Gastroesophageal sphincter (tissue), 4 donors: ENCODE measurements around the gene USP24. TPM values are rescaled to one million over a fixed set of nuclear protein-coding genes. Genes with fewer than 3 reads are reported as not detected.

Source experiments
- ATAC-seq: fragments of 150-250 bp; one replicate; pipeline ENCODE4 v1.9.1; 2016; ENCODE audit warnings: mild to moderate bottlenecking, moderate library complexity
- H3K27ac ChIP-seq, 4 donors: fragments of 200-600 bp; sonication (generic) in 3 of 4; 1 replicate in 3 of 4; 2 replicates in 1 of 4; pipeline ENCODE4 v1.5.1; 2016 to 2019
- H3K27me3 ChIP-seq: fragments of 200-600 bp; sonication (generic); one replicate; pipeline ENCODE4 v1.5.1; 2019
- H3K36me3 ChIP-seq, 2 donors: fragments of 200-600 bp; sonication (generic); one replicate each; pipeline ENCODE4 v1.5.1; 2019; ENCODE audit warnings: control low read depth in 1 of 2
- H3K4me1 ChIP-seq, 3 donors: fragments of 200-600 bp; sonication (generic); 1 replicate in 2 of 3; 2 replicates in 1 of 3; pipeline ENCODE4 v1.5.1; 2016 to 2019; ENCODE audit warnings: control low read depth in 2 of 3
- H3K4me3 ChIP-seq, 2 donors: fragments of 200-600 bp; sonication (generic); one replicate each; pipeline ENCODE4 v1.5.1; 2019; ENCODE audit warnings: mild to moderate bottlenecking in 1 of 2, moderate library complexity in 1 of 2
- H3K9me3 ChIP-seq, 3 donors: fragments of 200-600 bp; sonication (generic); one replicate each; pipeline ENCODE4 v1.5.1; 2017 to 2019; ENCODE audit warnings: control low read depth in 2 of 3
- EP300 ChIP-seq: sonication (generic); formaldehyde crosslinking; IDR thresholded peaks from one replicate; pipeline ENCODE4 v1.6.1; 2017; ENCODE audit warnings: antibody characterized with exemption, mild to moderate bottlenecking
- POLR2A ChIP-seq, 2 donors: fragments of 450-650 bp; IDR thresholded peaks; one replicate each; pipeline ENCODE4 v1.6.1; 2017; ENCODE audit warnings: antibody characterized with exemption in 2 of 2, mild to moderate bottlenecking in 2 of 2, moderate library complexity in 1 of 2
- POLR2AphosphoS5 ChIP-seq: sonication (generic); formaldehyde crosslinking; IDR thresholded peaks from one replicate; pipeline ENCODE4 v1.6.1; 2017; ENCODE audit warnings: antibody characterized with exemption
- WGBS, 2 donors: methylation state at CpG; one replicate each; pipeline ENCODE4 v1.1.5; 2018; ENCODE audit warnings: low coverage in 1 of 2; 5-methylcytosine and 5-hydroxymethylcytosine counted together
- total RNA-seq, 4 donors: library from RNA; depleted of rRNA; stranded (reverse); fragments of >200 nt; gene quantifications; one replicate each; pipeline ENCODE4 v1.1.0, GENCODE V29; 2016
- TF ChIP-seq, protein P1 (sequence below), 4 experiments: fragments of 200-600 bp in 2 of 4; fragments of 450-650 bp in 2 of 4; sonication (generic) in 1 of 4; IDR thresholded peaks; one replicate each; pipeline ENCODE4 v1.5.1; 2017 to 2019; ENCODE audit warnings: antibody characterized with exemption in 4 of 4, mild to moderate bottlenecking in 2 of 4, moderate library complexity in 2 of 4

The USP24 gene
- total RNA-seq, 4 donors from 2014 or later, result 36.8 to 54.8 (median 45.5) TPM

DNA sequence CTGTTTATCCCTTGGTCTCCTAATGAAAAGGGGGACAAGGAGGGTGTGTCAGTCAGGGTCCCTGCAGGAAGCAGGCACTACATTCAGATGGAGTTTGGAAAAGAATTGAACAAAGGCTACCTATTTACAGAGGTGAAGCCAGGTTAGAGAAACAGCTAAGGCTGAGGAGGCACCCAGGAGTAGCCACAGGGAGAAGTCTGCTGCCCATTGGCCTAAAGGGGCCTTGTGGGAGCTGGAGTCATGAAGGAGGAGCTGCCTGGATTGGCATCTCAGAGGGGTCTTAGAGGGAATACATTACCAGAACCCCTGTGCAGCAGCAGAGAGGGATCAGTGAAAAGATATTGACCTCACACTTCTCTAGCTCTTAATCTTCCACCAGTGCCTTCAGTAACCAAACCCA lies 31.2 kb upstream of the USP24 start:
- Histone ChIP-seq H3K27me3 (no peaks in the 10 kb centered on the region), H3K4me3 (no peak overlapping the region), H3K27ac (no peak overlapping the region), H3K4me1 (no peaks in the 10 kb centered on the region), H3K36me3 (no peaks in the 10 kb centered on the region), H3K9me3 (no peaks in the 10 kb centered on the region)
- TF ChIP-seq, protein P1, sequence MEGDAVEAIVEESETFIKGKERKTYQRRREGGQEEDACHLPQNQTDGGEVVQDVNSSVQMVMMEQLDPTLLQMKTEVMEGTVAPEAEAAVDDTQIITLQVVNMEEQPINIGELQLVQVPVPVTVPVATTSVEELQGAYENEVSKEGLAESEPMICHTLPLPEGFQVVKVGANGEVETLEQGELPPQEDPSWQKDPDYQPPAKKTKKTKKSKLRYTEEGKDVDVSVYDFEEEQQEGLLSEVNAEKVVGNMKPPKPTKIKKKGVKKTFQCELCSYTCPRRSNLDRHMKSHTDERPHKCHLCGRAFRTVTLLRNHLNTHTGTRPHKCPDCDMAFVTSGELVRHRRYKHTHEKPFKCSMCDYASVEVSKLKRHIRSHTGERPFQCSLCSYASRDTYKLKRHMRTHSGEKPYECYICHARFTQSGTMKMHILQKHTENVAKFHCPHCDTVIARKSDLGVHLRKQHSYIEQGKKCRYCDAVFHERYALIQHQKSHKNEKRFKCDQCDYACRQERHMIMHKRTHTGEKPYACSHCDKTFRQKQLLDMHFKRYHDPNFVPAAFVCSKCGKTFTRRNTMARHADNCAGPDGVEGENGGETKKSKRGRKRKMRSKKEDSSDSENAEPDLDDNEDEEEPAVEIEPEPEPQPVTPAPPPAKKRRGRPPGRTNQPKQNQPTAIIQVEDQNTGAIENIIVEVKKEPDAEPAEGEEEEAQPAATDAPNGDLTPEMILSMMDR (IDR thresholded peaks at IDR 0.05), result no peak
- TF ChIP-seq EP300 (no peak), POLR2AphosphoS5 (no peak), POLR2A (IDR thresholded peaks at IDR 0.05) (no peak)
- ATAC-seq, result no peak

DNA sequence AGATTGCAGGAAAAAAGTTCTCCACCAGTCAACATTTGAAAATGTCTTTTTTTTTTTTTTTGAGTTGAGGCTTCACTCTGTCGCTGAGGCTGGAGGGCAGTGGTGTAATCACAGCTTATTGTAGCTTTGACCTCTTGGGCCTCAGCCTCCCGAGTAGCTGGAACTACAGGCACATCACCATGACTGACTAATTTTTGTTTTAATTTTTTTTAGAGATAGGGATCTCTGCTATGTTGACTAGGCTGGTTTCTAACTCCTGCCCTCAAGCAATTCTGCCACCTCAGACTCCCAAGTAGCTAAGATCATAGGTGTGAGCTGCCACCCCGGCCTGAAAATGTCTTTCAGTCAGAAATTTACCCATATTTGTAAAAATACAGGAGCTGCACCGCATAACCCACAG lies 30.6 kb upstream of the USP24 start:
- no peak overlapping the region for H3K27ac ChIP-seq
- H3K4me3 ChIP-seq, result no peak overlapping the region
- no peaks in the 10 kb centered on the region for H3K4me1 ChIP-seq
- TF ChIP-seq, protein P1 (IDR thresholded peaks at IDR 0.05), result no peak
- no peak for TF ChIP-seq POLR2AphosphoS5
- no peak for TF ChIP-seq POLR2A (IDR thresholded peaks at IDR 0.05)
- TF ChIP-seq EP300, result no peak
- 67 to 80% methylated on average over 4 of the region's 4 CpGs for WGBS, 2 donors
- no peaks in the 10 kb centered on the region for H3K27me3 ChIP-seq
- H3K36me3 ChIP-seq, result no peaks in the 10 kb centered on the region
- H3K9me3 ChIP-seq, result no peaks in the 10 kb centered on the region
- no peak for ATAC-seq

DNA sequence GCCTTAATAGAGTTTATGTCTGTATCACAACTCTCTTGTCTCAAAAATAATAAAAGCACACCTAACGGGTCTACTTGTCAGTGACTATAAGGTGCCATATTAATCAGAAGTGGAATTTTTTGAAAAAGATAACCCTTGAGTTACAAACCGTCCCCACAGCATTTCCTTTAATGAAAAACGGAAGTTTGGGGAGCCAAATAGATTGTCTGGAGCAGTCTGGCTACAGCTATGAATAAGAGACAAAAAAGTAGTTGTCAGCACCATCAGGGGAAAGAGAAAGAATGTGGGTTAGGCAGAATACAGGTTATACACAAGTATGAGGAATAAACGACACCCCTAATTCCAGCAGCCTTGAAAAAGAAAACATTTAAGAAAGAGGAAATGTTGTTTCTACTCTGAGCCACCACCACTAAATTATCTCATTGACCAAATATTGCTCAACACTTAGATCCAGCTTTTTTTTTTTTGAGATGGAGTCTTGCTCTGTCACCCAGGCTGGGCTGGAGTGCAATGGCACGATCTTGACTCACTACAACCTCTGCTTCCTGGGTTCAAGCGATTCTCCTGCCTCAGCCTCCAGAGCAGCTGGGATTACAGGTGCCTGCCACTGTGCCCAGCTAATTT lies 29.4 kb upstream of the USP24 start:
- H3K36me3 ChIP-seq, result no peaks in the 10 kb centered on the region
- WGBS, 2 donors, result 62 to 75% methylated on average over 6 of the region's 6 CpGs
- H3K4me1 ChIP-seq, result no peaks in the 10 kb centered on the region
- no peak overlapping the region for H3K27ac ChIP-seq
- H3K4me3 ChIP-seq, result no peak overlapping the region
- no peak for ATAC-seq
- H3K27me3 ChIP-seq, result no peaks in the 10 kb centered on the region
- no peaks in the 10 kb centered on the region for H3K9me3 ChIP-seq
- TF ChIP-seq, protein P1 (IDR thresholded peaks at IDR 0.05), result no peak
- no peak for TF ChIP-seq EP300
- no peak for TF ChIP-seq POLR2AphosphoS5
- TF ChIP-seq POLR2A (IDR thresholded peaks at IDR 0.05), result no peak

DNA sequence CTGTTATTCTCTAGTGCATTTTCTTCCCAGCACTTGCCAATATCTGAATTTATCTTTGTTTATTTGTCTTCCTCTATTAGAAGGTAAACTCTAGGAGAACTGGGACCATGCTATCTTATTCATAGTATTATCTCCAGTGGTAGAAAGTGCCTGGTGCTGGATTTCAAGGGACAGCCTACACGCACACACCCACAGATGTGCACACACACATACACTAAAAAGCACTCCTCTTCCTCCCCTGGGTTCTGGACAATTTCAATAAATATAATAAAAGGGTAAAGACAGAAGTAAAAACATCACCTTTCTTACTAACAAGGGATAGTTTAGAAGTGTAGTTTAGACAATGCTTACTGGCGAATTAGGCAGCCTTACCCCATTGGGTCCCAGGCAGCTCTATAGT lies 28.5 kb upstream of the USP24 start:
- H3K9me3 ChIP-seq, result no peaks in the 10 kb centered on the region
- no peak overlapping the region for H3K27ac ChIP-seq
- no peaks in the 10 kb centered on the region for H3K27me3 ChIP-seq
- no peaks in the 10 kb centered on the region for H3K4me1 ChIP-seq
- TF ChIP-seq, protein P1 (IDR thresholded peaks at IDR 0.05), result no peak
- no peak for TF ChIP-seq POLR2A (IDR thresholded peaks at IDR 0.05)
- no peak for TF ChIP-seq EP300
- TF ChIP-seq POLR2AphosphoS5, result no peak
- ATAC-seq, result no peak
- no peaks in the 10 kb centered on the region for H3K36me3 ChIP-seq
- no peak overlapping the region for H3K4me3 ChIP-seq
- 74 to 83% methylated on average over 2 of the region's 2 CpGs for WGBS, 2 donors

DNA sequence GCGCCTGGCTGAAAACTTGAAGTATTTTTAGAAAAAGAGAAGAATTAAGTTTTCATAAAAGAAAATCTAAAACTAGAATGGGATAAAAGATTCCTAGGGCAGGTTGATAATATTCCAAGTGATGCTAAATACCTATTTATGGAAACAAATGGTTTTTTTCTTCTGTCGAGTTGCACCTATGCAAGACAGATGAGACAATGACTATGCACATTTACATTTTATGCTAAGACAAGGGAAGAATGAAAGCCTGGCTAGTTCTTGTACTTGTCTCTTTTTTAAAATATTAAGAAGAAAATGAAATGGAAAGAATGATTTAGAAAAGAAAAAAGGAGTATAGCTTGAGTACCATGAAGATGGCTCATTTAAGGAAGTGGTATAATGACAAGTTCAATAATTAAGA lies 24.4 kb upstream of the USP24 start:
- TF ChIP-seq POLR2A (IDR thresholded peaks at IDR 0.05) (no peak), POLR2AphosphoS5 (no peak), EP300 (no peak)
- TF ChIP-seq, protein P1 (IDR thresholded peaks at IDR 0.05), result no peak

More for the DNA sequence above, 24.4 kb upstream of the USP24 start:
- peaks cover 0 to 7% (median 0%) of the 10 kb centered on the region in 3 donors for H3K4me1 ChIP-seq
- no peaks in the 10 kb centered on the region for H3K27me3 ChIP-seq
- no peak for ATAC-seq
- no peaks in the 10 kb centered on the region for H3K9me3 ChIP-seq
- H3K4me3 ChIP-seq, result no peak overlapping the region
- H3K36me3 ChIP-seq, result no peaks in the 10 kb centered on the region
- H3K27ac ChIP-seq, result no peak overlapping the region
- 71 to 77% methylated on average over 1 to 2 of the region's 2 CpGs for WGBS, 2 donors
